NCI-H1105 (cell line): Measurements from ENCODE around the gene TTN.
"Not testable (repeated sequence)": the region's sequence is repeated elsewhere in the genome, so short reads cannot be mapped to it uniquely, and the experiment has no call there.

Experiments
- DNase-seq: peaks from one replicate; lab custom pipeline; 2025; lab: John Stamatoyannopoulos, UW

Gene TTN

GRCh38 chr2:178658480-178658879 is 148.7 kb downstream of the TTN start:
- not testable (repeated sequence) for DNase-seq

GRCh38 chr2:178650554-178650953 is 156.7 kb downstream of the TTN start:
- no peak for DNase-seq

GRCh38 chr2:178644919-178645318 is 162.3 kb downstream of the TTN start:
- DNase-seq = no peak

- no peak for DNase-seq
These were observed 165.7 kb downstream of the TTN start for GRCh38 chr2:178641498-178641897.

GRCh38 chr2:178635897-178636296 is 171.3 kb downstream of the TTN start:
- DNase-seq = no peak

- DNase-seq = no peak
These were observed 174.5 kb downstream of the TTN start for GRCh38 chr2:178632729-178633128.

GRCh38 chr2:178630581-178630980 is 176.6 kb downstream of the TTN start:
- DNase-seq = no peak

GRCh38 chr2:178629463-178629862 is 177.8 kb downstream of the TTN start:
- no peak for DNase-seq

- DNase-seq = no peak
These were observed 178.6 kb downstream of the TTN start for GRCh38 chr2:178628605-178629004.

GRCh38 chr2:178627401-178627800 is 179.8 kb downstream of the TTN start:
- DNase-seq = no peak

GRCh38 chr2:178615969-178616368 is 191.3 kb downstream of the TTN start:
- no peak for DNase-seq

GRCh38 chr2:178602901-178603300 is 204.3 kb downstream of the TTN start:
- no peak for DNase-seq

GRCh38 chr2:178592655-178593054 is 214.6 kb downstream of the TTN start:
- DNase-seq = no peak

- no peak for DNase-seq
These were observed 217.9 kb downstream of the TTN start for GRCh38 chr2:178589335-178589734.

- DNase-seq = no peak
These were observed 222.6 kb downstream of the TTN start for GRCh38 chr2:178584666-178585065.

- DNase-seq = no peak
These were observed 228.2 kb downstream of the TTN start for GRCh38 chr2:178579006-178579405.

- no peak for DNase-seq
These were observed 232.4 kb downstream of the TTN start for GRCh38 chr2:178574789-178575188.

- DNase-seq = no peak
These were observed 239.0 kb downstream of the TTN start for GRCh38 chr2:178568227-178568626.

GRCh38 chr2:178553047-178553446 is 254.2 kb downstream of the TTN start:
- DNase-seq = no peak

- DNase-seq = no peak
These were observed 256.9 kb downstream of the TTN start for GRCh38 chr2:178550352-178550751.

- no peak for DNase-seq
These were observed 264.7 kb downstream of the TTN start for GRCh38 chr2:178542569-178542968.

- no peak for DNase-seq
These were observed 265.1 kb downstream of the TTN start for GRCh38 chr2:178542161-178542560.

GRCh38 chr2:178536037-178536436 is 271.2 kb downstream of the TTN start:
- no peak for DNase-seq

GRCh38 chr2:178531168-178531567 is 276.1 kb downstream of the TTN start:
- no peak for DNase-seq

- no peak for DNase-seq
These were observed 276.5 kb downstream of the TTN start for GRCh38 chr2:178530625-178531142.
